ENCODE results near the gene POLE2. TPM values are rescaled to one million over a fixed set of nuclear protein-coding genes. Genes with fewer than 3 reads are reported as not detected.
A peak's percentile ranks its signal among the peaks of the same experiment; 100 is the strongest.

Gene POLE2
- total RNA-seq, 1 donor from 2014 or later = 0.98 TPM

DNA sequence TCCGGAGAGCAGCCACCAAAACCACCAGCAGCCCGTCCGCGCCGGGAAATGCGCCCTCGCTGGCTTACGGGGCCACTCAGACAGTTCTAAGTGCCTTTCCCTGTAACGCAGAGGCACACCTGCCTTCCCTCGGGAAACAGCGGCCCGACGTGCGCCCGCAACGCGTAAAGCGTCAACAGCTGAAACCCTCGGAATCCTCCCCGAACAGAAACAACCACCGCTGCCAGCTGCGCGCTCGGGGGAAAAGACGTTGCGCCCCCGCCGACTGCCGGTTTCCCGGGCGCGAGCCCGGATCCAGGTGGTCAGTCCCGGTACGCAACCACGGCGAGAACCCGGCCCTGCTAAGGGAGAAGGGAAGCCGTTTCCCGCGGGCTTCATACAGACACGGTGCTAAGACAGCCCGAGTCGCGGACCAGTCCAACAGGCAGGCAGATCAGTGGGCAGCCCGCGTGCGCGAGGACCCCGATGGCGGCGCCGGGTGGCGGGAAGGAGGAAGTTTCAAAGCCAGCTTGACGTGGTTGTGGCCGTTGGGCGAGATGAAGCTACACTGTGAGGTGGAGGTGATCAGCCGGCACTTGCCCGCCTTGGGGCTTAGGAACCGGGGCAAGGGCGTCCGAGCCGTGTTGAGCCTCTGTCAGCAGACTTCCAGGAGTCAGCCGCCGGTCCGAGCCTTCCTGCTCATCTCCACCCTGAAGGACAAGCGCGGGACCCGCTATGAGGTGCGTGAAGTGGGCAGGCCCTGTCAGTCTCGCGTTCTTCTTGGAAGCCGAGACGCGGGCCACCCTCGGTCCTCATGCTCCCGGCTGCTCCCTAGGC, 89.3 kb downstream of the POLE2 start, which contains the start of gene LRR1:
LRR1 (plus strand) TSS at position 456 of the 816 bp plus-strand sequence; CDS start at position 537, 81 bp downstream.
- intact Hi-C loops (cut with DNase I) = no loop called here
- Histone ChIP-seq H3K36me3 (no peaks in the 10 kb centered on the region), H3K27ac (peak within 1 kb of the TSS; percentile 98), H3K9me3 (no peaks in the 10 kb centered on the region), H3K4me3 (peak within 1 kb of the TSS; percentile 90), H3K27me3 (no peaks in the 10 kb centered on the region), H3K4me1 (peaks cover 26% of the 10 kb centered on the region)
- DNase-seq = peak; percentile 94
- no peak for TF ChIP-seq CTCF (IDR thresholded peaks at IDR 0.05)
- peak; percentile 94 for ATAC-seq

DNA sequence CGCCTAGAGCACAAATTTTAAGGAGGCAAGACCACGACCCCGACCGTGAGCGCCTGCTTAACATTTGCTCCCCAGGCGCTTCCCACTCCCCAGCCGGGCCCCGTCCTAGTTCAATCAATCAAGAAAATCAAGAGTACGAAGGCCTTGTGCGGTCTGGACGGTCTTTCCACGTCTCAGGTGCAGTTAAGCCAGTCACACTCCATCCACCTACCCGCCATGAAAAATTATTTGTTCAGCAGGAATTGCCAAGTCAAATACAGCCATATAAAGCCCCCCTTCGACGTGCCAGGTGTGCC, 89.9 kb downstream of the POLE2 start:
- H3K27ac ChIP-seq = peak overlapping the region; percentile 98
- peak; percentile 27 for ATAC-seq

GRCh38 chr14:49594347-49595091, 93.5 kb downstream of the POLE2 start:
- Histone ChIP-seq H3K27me3 (no peaks in the 10 kb centered on the region), H3K9me3 (no peaks in the 10 kb centered on the region), H3K4me3 (no peak overlapping the region), H3K4me1 (peaks cover 19% of the 10 kb centered on the region), H3K36me3 (no peaks in the 10 kb centered on the region), H3K27ac (peak overlapping the region; percentile 39)
- no peak for DNase-seq
- intact Hi-C loops (cut with DNase I) = no loop called here
- no peak for TF ChIP-seq CTCF (IDR thresholded peaks at IDR 0.05)
- ATAC-seq = peak; percentile 26

More for the DNA sequence above, 89.9 kb downstream of the POLE2 start:
- Histone ChIP-seq H3K9me3 (no peaks in the 10 kb centered on the region), H3K4me1 (peaks cover 26% of the 10 kb centered on the region), H3K4me3 (peak overlapping the region; percentile 90), H3K36me3 (no peaks in the 10 kb centered on the region), H3K27me3 (no peaks in the 10 kb centered on the region)
- DNase-seq = no peak
- intact Hi-C loops (cut with DNase I) = no loop called here
- no peak for TF ChIP-seq CTCF (IDR thresholded peaks at IDR 0.05)

Other genes starting within 250 kb of the POLE2 start
- gene RPS29, start 101.8 kb downstream of the POLE2 start, total RNA-seq = 1,185 TPM
- 6.0 TPM for gene LRR1, start 89.3 kb downstream of the POLE2 start, total RNA-seq
- 157 TPM for gene RPL36AL, start 67.6 kb downstream of the POLE2 start, total RNA-seq
- 27.1 TPM for gene MGAT2, start 67.4 kb downstream of the POLE2 start, total RNA-seq
- gene DNAAF2, start 53.0 kb downstream of the POLE2 start, total RNA-seq = 5.6 TPM
- gene KLHDC1, start 4.9 kb upstream of the POLE2 start, total RNA-seq = 7.6 TPM
- 45.8 TPM for gene KLHDC2, start 79.9 kb upstream of the POLE2 start, total RNA-seq
- gene NEMF, start 164.6 kb upstream of the POLE2 start, total RNA-seq = 57.4 TPM
- gene ARF6, start 204.9 kb upstream of the POLE2 start, total RNA-seq = 61.5 TPM